Hippocampal formation (tissue), 2 donors: ENCODE measurements around the gene ALDOA.
"Not testable (repeated sequence)": the region's sequence is repeated elsewhere in the genome, so short reads cannot be mapped to it uniquely, and the experiment has no call there.

Experiments used
- DNase-seq, 2 donors: peaks; one replicate each; lab custom pipeline; 2025; lab: John Stamatoyannopoulos, UW

ALDOA gene

GRCh38 chr16:30065102-30065942 lies at the start of gene ALDOA:
TSS of gene ALDOA (plus strand) at chr16:30065760. CDS start at chr16:30066898, 1,138 bp downstream.
- peak; percentile 95 to 98 for DNase-seq

GRCh38 chr16:30016555-30017276 lies 48.8 kb upstream of the ALDOA start:
- no peak for DNase-seq

DNA sequence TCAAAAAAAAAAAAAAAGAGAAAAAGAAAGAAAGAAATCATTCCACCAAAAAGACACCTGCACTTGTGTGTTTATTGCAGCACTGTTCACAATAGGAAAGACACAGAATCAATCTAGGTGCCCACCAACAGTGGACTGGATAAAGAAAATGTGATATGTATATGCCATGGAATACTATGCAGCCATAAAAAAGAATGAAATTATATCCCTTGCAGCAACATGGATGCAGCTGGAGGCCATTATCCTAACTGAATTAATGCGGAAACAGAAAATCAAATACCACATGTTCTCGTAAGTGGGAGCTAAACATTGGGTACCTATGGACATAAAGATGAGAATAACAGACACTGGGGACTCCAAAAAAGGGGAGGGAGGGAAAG lies 48.3 kb upstream of the ALDOA start:
- no peak for DNase-seq

- not testable (repeated sequence) for DNase-seq
Observed at GRCh38 chr16:30017937-30018336, 47.6 kb upstream of the ALDOA start.

- no peak for DNase-seq
Observed at GRCh38 chr16:30018731-30019158, 46.8 kb upstream of the ALDOA start.

DNA sequence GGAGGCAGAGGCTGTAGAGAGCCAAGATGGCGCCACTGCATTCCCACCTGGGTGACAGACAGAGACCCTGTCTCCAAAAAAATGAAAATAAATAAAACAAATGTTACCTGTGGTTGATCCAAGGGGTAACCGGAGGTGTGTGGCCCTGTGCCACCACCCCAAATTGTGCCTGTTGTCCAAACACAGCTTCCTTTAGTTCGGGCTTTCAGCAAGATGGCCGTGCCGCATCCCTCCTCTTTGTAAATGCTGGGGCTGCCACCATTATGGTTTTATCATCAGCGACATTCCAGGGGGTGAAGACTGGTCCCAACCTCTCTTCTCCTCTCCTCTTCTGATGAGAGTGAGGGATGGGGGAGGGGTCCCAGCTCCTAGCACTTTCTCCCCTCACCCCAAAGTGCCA lies 42.7 kb upstream of the ALDOA start, which contains the start of gene C16orf92:
Gene C16orf92 (plus strand): TSS at position 312 of the 400 bp plus-strand sequence. CDS start 143 bp downstream, outside the sequence.
- no peak for DNase-seq

DNA sequence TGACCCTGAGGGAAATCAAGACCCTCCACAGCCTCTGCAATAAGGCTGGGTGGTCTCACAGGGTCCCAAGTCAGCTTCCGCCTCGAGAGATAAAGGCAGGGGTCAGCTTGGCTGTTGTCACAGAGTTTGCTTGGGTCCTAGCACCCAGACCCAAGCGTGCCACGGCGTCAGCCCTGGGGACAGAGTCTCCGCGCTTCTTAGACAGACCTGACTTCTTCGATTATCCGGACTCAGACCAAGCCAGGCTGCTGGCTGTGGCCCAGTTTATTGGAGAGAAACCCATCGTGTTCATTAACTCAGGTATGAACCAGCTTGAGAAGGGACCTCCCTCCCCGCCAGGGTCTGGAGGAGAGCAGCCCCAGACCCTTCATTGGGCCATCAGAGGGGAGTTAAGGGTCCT lies 42.0 kb upstream of the ALDOA start:
- no peak for DNase-seq

DNA sequence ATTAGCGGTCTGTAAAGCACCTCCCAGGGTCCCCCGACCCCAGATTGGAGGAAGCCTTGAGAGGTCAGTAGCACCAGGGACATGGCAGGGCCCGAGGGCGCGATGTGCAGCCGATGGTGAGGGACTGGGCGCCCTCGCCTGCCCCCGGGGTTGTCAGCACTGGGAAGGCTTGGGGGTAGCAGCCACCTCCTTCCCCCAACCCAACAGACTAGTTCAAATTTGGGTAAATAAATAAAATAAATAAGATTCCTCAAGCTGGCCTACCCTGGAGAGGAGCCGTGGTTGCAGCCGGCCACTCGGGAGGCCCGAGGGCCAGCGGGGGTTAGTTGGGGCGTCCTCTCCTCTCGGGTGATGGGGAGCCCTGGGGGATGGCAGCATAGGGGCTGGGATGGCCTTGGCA lies 41.1 kb upstream of the ALDOA start:
- no peak for DNase-seq

DNA sequence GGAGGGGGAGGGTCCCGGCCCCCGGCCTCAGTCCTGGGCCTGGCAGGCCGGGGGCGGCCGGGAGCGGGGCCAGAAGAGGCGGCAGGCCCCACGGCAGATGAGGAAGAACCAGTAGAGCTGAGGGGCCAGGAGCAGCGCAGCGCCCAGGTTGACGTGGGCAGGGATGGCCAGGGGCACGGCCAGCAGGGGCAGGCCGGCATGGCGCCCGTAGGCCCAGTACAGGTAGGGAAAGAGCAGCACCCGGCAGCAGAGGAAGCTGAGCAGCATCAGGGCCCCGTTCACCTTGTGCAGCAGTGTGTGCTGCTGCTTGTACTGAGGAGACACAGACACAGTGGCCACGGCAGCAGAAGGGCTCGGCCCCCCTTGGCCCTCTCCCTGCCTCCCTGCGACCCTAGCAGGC lies 40.4 kb upstream of the ALDOA start:
- DNase-seq, result no peak

DNA sequence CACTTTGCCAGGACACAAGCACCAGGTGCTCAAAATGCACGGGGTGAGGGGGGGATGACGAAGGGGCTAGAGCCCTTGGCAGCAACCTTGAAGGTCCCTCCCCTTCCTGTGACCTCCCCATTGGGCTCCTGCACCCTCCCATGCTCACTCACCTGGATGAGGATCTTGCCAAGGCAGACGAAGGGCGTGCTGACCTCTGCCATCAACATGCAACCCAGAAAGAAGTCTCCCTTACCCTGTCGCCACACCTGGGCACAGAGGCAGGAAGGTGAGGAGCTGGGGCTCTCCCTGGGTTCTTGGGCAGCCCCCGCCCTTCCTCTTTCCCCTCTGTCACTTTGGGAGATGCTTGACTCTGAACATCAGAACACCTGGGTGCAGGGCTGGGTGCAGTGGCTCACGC lies 40.0 kb upstream of the ALDOA start:
- no peak for DNase-seq

- DNase-seq, result no peak
Observed at GRCh38 chr16:30026449-30026848, 39.1 kb upstream of the ALDOA start.

DNA sequence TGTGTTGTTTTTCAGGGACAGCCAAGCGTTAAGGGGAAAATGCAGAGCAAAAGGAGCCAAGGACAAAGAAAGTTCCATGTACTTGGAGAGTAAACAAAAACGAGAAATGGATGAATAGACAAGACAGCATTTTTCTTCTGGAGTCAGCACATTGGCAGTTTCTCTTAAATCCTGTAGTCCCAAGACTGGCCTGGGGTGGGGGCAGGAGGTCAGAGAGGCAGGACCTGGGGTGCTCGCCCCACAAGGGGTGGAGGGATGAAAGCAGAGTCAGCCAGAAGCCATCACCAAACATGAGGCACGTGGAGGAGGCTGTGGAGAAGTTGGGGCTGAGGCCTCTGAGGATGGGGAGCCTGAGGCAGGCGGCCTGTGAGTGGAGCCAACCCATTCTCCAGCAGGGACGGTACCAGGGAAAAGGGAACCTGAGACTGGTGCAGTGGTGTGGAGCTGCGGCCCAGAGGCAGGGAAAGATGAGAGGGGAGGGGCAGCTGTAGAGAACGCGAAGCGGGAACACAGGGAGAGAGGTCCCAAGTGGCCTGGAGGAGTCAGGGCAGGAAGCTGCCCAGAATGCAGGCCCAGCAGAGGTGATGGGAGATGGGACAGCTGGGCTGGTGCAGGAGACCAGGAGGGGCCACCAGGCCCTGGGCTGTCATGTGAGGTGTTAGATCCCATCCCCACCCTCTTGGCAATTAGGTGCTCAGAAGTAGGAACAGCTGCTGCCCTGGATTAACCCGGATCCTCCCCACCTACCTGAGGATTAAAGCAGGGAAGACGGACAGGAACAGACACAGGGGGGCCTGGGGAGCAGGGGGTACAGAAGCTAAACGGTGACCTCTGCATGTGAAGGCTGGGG lies 37.7 kb upstream of the ALDOA start:
- DNase-seq, result no peak

DNA sequence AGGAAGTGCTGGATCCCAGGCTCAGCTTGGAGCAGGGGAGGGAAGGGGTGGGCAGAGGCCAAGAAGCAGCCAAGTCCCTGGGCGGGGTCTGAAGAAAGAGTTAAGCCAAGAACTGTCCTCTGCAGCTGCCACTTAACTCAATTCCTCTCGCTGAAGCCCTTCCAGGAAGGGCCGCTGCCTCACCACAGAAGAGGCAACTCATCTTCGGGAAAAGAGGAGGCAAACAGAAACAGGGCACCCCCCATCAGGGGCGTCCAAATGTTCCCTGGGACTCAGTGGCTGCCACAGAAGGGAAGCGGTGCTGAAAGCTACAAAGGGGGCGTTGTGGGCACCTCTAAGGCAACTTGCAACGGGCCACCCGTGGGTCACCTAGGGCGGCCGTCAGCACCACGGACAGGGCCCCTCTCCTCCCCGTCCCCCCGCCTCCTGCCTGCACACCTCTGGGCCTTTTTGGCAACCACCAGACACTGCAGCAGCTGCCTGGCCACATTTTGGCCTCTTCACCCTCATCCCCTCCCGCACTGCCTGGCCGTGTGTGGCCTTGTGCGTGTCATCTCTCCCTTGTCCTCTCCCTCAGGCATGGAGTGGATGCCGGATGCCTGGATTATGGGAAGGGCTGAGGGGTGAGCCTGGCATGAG lies 37.0 kb upstream of the ALDOA start:
- DNase-seq, result no peak

GRCh38 chr16:30030011-30030685 lies 35.4 kb upstream of the ALDOA start:
- no peak for DNase-seq

DNA sequence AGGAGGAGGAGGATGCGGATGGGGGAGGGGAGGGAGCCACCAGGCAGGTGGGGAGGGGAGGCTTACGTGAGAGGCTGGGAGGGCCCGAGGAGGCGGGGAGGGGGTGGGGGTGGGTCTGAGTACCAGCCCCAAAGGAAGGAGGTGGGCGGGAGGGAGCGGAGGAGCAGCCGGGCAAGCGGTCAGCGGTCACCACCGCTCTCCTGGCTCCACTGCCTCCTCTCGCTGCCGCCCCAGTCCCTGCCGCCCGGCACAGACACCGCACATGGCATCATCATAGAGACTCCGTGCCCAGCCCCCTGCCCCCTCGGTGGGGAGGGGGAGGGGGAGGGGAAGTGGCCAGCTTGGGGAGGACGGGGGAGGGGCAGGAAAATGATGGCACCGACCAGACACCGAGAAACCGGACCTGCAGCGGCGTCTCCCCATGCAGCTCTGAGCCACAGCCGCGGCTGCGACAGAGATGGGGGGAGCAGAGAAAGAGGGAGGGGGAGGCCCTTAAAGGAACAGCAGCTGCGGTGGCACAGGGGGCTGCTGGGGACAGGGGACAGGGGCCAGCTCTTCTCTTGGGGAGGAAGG lies 34.6 kb upstream of the ALDOA start, which contains the start of gene TLCD3B:
Gene TLCD3B (minus strand): TSS at position 431 of the 573 bp plus-strand sequence. CDS start 744 bp downstream, outside the sequence.
- DNase-seq, result no peak

DNA sequence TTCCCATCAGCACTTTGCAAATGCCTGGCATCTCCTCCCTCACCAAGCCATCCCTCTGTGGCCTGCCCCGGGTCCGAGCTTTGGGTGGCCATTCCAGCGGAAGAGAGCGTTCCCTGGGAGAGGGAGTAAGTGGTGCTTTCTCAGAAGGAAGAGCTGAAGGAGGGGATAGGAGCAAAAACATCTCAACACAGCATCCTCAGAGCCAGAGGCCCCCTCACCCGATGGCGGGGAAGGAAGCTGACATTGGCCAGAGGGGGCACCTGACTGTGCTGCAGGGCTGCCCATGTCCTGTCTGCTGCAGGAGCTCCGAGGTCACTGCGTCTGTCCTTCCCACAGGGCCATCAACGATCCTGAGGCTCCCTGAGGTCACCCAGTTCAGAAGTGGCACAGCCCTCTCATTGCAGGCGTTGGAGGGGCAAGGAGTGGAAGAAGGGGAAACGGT lies 34.1 kb upstream of the ALDOA start:
- DNase-seq, result no peak

DNA sequence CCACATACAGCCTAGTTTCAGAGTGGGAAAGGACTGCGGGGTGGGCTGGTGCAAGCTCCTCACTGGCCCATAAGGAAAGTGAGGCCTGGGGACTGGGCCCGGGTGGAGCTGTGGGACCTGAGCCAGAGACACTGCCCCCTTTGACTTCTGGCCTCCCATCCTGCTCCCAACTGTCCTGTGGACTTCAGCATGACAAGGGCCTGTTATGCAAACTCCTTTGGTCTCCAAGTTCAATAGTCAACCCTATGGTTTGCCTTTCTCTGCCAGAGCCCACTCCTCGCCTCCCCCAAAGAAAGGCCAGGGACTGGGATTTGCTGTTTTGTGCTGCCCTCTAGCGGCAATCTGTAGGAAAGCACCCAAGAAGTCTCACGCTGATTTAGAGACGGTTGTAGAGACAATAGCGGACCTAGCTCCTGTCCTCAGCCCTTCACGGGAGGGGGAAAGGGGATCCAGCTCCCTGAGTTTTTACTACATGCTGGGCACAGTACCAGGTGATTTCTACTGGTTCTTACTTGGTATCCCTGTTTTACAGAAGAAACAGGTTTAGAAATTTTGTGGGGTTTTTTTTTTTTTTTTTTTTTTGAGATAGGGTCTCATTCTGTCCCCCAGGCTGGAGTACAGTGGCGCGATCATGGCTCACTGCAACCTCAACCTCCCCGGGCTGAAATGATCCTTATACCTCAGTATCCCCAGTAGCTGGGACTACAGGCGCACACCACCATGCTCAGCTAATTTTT lies 33.3 kb upstream of the ALDOA start:
- DNase-seq, result peak in 1 of 2 donors; percentile 31

DNA sequence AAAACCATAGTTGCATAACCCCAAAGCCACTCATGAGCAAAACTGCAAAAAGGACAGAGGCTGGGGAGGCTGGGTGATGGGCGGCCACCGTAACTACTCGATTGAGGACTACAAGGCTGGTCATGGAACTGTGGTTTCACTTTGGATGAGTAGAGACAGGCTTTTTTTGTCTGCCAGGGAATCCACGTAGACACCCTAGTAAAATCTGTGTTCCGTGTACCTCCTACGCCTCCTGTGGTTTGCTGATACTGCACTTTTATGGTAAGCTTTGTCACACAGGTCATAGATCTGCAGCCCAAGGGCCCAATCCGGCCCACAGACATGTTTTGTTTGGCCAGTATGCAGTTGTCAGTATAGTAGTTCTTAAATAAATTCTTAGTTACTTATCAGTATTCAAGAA lies 32.3 kb upstream of the ALDOA start:
- no peak for DNase-seq

DNA sequence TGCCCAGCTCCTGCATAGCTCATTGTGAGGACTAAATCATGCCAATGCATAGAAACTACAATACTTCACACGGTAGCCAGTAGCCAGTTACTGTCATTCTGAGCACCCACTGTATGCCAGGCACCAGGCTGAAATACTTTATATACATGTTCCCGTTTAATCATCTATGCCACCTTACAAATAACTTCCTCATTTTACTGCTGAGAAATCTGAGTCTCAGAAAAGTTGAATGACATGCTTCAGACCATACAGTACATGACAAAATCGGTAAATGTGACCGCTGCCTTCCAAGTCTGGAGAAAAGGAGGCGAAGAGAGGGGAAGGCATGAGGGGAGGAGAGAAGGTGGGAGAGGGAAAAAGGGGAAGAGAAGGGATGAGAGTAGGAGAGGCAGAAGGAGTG lies 25.3 kb upstream of the ALDOA start:
- DNase-seq, result no peak

DNA sequence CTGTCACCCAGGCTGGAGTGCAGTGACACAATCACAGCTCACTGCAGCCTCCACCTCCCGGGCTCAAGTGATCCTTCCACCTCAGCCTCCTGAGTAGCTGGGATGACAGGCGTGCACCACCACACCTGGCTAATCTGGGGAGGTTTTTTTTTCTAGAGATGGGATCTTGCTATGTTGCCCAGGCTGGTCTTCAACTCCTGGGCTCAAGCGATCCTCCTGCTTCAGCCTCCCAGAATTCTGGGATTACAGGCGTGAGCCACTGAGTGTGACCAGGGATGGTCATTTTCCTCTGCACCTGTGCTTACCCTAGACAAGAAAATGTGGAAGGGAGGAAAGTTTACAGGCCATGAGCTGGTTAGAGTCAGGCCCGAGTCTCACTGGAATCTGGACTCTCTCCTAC lies 24.9 kb upstream of the ALDOA start:
- not testable (repeated sequence) for DNase-seq
